HL-60 (cell line): Measurements from ENCODE around the gene MEFV.

Source experiments
- GABPA ChIP-seq: IDR thresholded peaks from 2 replicates; pipeline ENCODE4 v1.6.1; 2012; ENCODE audit warnings: low read depth
- POLR2AphosphoS5 ChIP-seq: IDR thresholded peaks from 2 replicates; pipeline ENCODE4 v1.6.1; 2012; ENCODE audit warnings: low read depth
- SPI1 ChIP-seq: IDR thresholded peaks from 2 replicates; pipeline ENCODE4 v1.6.1; 2012; ENCODE audit warnings: low read depth, mild to moderate bottlenecking, borderline replicate concordance
- TF ChIP-seq, protein P1 (sequence below): IDR thresholded peaks from one replicate; pipeline ENCODE4 v1.5.1; 2011; ENCODE audit warnings: low read length, control low read depth, inconsistent platforms; ENCODE audit not compliant: insufficient read depth
- TF ChIP-seq, protein P2 (sequence below): IDR thresholded peaks from 2 replicates; pipeline ENCODE4 v1.6.1; 2012; ENCODE audit warnings: low read depth; ENCODE audit not compliant: insufficient replicate concordance

DNA sequence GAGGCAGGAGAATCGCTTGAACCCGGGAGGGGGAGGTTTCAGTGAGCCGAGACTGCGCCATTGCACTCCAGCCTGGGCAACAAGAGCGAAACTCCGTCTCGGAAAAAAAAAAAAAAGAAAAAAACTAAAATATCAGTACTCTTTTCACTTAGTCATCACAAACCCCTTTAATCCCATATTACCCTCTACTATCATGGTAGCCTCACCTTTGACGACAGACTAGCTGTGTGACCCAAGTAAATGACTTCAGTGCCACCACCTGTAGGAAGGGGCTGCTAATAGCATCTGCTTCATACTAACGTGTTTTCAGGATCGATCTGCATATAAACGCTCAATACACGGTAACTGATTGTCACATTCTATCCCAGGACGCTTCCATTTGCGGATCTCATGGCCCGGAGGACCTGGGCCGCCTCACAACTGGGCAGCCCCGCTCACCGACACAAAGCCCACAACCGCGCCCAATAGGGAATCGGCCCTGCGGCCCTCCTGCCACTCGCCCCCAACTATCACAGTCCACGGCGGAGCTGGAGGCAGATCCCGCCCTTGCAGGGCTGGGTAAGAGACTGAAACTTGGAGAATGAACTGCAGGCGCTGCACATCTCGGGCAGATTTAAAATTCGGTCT, 25.8 kb upstream of the MEFV start:
- TF ChIP-seq, protein P1, sequence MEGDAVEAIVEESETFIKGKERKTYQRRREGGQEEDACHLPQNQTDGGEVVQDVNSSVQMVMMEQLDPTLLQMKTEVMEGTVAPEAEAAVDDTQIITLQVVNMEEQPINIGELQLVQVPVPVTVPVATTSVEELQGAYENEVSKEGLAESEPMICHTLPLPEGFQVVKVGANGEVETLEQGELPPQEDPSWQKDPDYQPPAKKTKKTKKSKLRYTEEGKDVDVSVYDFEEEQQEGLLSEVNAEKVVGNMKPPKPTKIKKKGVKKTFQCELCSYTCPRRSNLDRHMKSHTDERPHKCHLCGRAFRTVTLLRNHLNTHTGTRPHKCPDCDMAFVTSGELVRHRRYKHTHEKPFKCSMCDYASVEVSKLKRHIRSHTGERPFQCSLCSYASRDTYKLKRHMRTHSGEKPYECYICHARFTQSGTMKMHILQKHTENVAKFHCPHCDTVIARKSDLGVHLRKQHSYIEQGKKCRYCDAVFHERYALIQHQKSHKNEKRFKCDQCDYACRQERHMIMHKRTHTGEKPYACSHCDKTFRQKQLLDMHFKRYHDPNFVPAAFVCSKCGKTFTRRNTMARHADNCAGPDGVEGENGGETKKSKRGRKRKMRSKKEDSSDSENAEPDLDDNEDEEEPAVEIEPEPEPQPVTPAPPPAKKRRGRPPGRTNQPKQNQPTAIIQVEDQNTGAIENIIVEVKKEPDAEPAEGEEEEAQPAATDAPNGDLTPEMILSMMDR = no peak
- TF ChIP-seq POLR2AphosphoS5 (no peak), GABPA (no peak), SPI1 (no peak)
- TF ChIP-seq, protein P2, sequence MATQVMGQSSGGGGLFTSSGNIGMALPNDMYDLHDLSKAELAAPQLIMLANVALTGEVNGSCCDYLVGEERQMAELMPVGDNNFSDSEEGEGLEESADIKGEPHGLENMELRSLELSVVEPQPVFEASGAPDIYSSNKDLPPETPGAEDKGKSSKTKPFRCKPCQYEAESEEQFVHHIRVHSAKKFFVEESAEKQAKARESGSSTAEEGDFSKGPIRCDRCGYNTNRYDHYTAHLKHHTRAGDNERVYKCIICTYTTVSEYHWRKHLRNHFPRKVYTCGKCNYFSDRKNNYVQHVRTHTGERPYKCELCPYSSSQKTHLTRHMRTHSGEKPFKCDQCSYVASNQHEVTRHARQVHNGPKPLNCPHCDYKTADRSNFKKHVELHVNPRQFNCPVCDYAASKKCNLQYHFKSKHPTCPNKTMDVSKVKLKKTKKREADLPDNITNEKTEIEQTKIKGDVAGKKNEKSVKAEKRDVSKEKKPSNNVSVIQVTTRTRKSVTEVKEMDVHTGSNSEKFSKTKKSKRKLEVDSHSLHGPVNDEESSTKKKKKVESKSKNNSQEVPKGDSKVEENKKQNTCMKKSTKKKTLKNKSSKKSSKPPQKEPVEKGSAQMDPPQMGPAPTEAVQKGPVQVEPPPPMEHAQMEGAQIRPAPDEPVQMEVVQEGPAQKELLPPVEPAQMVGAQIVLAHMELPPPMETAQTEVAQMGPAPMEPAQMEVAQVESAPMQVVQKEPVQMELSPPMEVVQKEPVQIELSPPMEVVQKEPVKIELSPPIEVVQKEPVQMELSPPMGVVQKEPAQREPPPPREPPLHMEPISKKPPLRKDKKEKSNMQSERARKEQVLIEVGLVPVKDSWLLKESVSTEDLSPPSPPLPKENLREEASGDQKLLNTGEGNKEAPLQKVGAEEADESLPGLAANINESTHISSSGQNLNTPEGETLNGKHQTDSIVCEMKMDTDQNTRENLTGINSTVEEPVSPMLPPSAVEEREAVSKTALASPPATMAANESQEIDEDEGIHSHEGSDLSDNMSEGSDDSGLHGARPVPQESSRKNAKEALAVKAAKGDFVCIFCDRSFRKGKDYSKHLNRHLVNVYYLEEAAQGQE = no peak
